ENCODE results near the gene PDE4A. TPM values are rescaled to one million over a fixed set of nuclear protein-coding genes. Genes with fewer than 3 reads are reported as not detected.

Gene PDE4A
- total and polyA plus RNA-seq, 10 of the 15 experiments (the other 5 are each of a cell fraction or from before 2014, with no cell fraction given): 0.24 to 13.3 (median 4.9) TPM

DNA sequence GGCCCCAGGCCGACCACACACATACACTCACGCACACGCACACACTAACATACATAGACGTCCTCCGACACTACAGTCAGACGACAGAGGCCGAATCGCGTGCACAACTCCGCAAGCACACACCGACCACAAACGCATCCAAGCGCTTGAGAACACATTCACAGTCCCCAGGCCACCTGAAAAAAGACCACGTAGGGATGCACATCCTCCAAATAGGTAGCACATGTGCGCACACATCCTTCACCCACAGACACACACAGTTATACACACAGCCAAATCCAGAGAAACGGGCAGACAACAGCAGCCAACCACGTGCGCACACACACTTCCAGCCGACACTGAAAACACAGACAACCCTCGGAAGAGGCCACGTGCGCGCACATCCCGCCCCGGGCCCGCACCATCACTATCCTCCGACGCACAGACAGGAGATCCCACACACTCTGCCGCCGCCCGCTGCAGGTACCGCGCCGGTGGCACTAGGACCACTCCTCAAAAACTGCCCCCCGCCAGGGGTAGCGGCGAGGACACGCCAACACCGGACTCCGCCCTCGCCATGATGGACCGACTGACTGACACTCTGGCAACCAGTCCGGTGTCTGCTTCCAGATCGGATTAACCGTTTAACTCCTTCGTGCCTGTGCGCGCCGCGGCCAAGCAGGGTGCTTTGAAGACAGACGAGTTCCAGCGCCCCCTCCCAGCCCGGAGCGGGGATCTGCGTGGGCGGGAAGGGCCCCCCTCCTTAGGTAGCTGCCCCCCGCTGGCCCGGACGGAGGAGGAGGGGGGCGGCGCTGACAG lies 493 bp upstream of the PDE4A start (continued):
- TF ChIP-seq, protein P1, sequence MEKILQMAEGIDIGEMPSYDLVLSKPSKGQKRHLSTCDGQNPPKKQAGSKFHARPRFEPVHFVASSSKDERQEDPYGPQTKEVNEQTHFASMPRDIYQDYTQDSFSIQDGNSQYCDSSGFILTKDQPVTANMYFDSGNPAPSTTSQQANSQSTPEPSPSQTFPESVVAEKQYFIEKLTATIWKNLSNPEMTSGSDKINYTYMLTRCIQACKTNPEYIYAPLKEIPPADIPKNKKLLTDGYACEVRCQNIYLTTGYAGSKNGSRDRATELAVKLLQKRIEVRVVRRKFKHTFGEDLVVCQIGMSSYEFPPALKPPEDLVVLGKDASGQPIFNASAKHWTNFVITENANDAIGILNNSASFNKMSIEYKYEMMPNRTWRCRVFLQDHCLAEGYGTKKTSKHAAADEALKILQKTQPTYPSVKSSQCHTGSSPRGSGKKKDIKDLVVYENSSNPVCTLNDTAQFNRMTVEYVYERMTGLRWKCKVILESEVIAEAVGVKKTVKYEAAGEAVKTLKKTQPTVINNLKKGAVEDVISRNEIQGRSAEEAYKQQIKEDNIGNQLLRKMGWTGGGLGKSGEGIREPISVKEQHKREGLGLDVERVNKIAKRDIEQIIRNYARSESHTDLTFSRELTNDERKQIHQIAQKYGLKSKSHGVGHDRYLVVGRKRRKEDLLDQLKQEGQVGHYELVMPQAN (conservative IDR thresholded peaks at IDR 0.05): peak; percentile 86; the same call in 1 of the 2 replicates
- TF ChIP-seq RUNX3 (IDR thresholded peaks at IDR 0.05; ENCODE audit: low read length): no peak

DNA sequence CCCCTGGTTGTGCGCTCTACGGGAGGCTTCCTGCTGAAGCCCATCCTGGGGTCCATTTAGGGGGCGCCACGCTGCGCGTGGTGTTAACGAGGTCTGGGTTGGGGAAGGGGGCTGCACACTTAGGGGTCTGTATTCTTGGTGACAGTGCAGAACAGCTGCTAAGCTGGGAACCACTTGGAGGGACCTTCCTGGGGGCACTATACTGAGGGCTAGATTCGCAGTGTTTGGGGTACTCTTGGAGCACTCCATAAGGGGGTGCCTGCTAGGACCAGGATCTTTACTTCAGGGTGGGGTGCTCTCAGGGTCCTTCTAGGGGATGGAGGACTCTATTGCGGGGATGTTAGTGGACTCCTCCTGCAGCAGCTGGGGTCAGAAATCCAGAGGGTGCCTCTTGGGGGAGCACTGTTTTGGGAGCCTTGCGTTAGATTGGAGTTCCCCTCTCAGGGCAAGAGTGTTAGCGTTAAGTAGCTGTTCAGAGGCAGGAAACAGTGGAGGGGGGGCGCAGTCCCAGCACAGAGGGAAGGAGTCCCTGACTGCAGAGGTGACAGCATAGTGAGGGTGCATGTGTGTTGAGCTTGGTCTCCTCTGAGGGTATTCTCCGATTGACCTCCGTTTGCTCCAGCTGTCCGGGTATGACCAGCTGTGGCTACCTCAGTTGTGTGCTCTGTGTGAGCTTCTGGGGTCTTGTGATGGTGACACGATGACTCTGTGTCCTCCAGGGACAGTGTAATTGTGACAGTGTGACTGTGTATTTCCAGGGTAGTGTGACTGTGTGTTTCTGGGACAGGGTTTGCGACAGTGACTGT lies 1.1 kb downstream of the PDE4A start:
- WGBS (ENCODE audit: insufficient coverage, insufficient replicate concordance, low lambda C conversion rate, missing lambda C conversion rate): 20% methylated on average over 17 of the region's 17 CpGs
- FAIRE-seq (no peak), DNase-seq (ENCODE audit: low read depth, low spot score) (no peak), ATAC-seq (no peak)
- BruUV-seq (replicated peaks): no TSS peak
- H3K9ac ChIP-seq (ENCODE audit: control insufficient read depth, insufficient read depth, low read length): no peak overlapping the region
- no peaks in the 10 kb centered on the region for H3K36me3 ChIP-seq (ENCODE audit: control insufficient read depth in 2 of 2, insufficient read depth in 2 of 2, low read length in 1 of 2)
- ChIA-PET POLR2A (interaction anchor here (0.5 to 7.8 kb wide), 7 partner anchors 8 to 185 kb away, joined by 3 to 122 read pairs (median 4); partner anchors contain the start of gene CDC37), SMC1A (ENCODE audit: uncharacterized antibody, unreplicated experiment) (interaction anchor here (1.7 to 17.7 kb wide), 2 partner anchors 11 to 15 kb away, joined by 12 to 364 read pairs; partner anchors contain the start of gene CDC37), RAD21 (ENCODE audit: unreplicated experiment) (interaction anchor here (0.7 to 10.2 kb wide), 8 partner anchors 8 to 280 kb away, joined by 3 to 209 read pairs (median 4); partner anchors contain the start of genes CDC37 and QTRT1), CTCF (interaction anchor here (0.9 to 28.5 kb wide), 5 partner anchors 4 to 163 kb away, joined by 3 to 1053 read pairs (median 4); partner anchors contain the start of genes CDC37 and PDE4A)
- no peaks in the 10 kb centered on the region; the same call in 1 of the 2 replicates for H4K20me1 ChIP-seq (ENCODE audit: control insufficient read depth, insufficient read depth)
- H3K27me3 ChIP-seq (replicated peaks in 1 of 2; ENCODE audit: control insufficient read depth in 2 of 2, insufficient read depth in 2 of 2, low read length in 1 of 2): peaks cover 0 to 17% of the 10 kb centered on the region in 2 experiments; a peak in 3 of 4 replicates
- peak overlapping the region; percentile 45 for H3K4me3 ChIP-seq
- H3K27ac ChIP-seq (ENCODE audit: control insufficient read depth, insufficient read depth): no peak overlapping the region
- no peaks in the 10 kb centered on the region for H3K9me3 ChIP-seq (replicated peaks; ENCODE audit: control insufficient read depth, insufficient read depth, low read length)
- no peaks in the 10 kb centered on the region for H3K79me2 ChIP-seq (ENCODE audit: control insufficient read depth, insufficient read depth, low read length)
- H3K4me2 ChIP-seq (ENCODE audit: control insufficient read depth, insufficient read depth): peak overlapping the region; percentile 65
- in situ Hi-C loops (cut with MboI): no loop called here
- H2AFZ ChIP-seq (ENCODE audit: control insufficient read depth, low read depth, low read length): no peak overlapping the region
- peaks cover 56% of the 10 kb centered on the region for H3K4me1 ChIP-seq (ENCODE audit: control insufficient read depth, insufficient read depth, low read length)
- intact Hi-C loops (cut with micrococcal nuclease; ENCODE audit: unreplicated experiment): no loop called here
- TF ChIP-seq SMARCA5 (IDR thresholded peaks at IDR 0.05) (peak; percentile 62; the same call in 1 of the 2 replicates), JUND (IDR thresholded peaks at IDR 0.05; ENCODE audit: low read depth, low read length) (no peak), NFIC (IDR thresholded peaks at IDR 0.05; ENCODE audit: low read depth, low read length) (no peak), GABPA (IDR thresholded peaks at IDR 0.05; ENCODE audit: low read depth) (no peak), EZH2 (IDR thresholded peaks at IDR 0.05; ENCODE audit: borderline replicate concordance, control insufficient read depth, low read depth, low read length) (no peak), IKZF1 (conservative IDR thresholded peaks at IDR 0.05) (peak; percentile 5), HDGF (IDR thresholded peaks at IDR 0.05) (0 out of 2 replicates have a peak, but pooled peaks have one; percentile 35), NFXL1 (IDR thresholded peaks at IDR 0.05; ENCODE audit: borderline replicate concordance) (no peak), ZNF622 (IDR thresholded peaks at IDR 0.05) (no peak), MEF2B (IDR thresholded peaks at IDR 0.05; ENCODE audit: partially characterized antibody, poor library complexity, severe bottlenecking) (no peak)
- TF ChIP-seq, protein P2, sequence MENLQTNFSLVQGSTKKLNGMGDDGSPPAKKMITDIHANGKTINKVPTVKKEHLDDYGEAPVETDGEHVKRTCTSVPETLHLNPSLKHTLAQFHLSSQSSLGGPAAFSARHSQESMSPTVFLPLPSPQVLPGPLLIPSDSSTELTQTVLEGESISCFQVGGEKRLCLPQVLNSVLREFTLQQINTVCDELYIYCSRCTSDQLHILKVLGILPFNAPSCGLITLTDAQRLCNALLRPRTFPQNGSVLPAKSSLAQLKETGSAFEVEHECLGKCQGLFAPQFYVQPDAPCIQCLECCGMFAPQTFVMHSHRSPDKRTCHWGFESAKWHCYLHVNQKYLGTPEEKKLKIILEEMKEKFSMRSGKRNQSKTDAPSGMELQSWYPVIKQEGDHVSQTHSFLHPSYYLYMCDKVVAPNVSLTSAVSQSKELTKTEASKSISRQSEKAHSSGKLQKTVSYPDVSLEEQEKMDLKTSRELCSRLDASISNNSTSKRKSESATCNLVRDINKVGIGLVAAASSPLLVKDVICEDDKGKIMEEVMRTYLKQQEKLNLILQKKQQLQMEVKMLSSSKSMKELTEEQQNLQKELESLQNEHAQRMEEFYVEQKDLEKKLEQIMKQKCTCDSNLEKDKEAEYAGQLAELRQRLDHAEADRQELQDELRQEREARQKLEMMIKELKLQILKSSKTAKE (IDR thresholded peaks at IDR 0.05; ENCODE audit: low read depth, poor library complexity, severe bottlenecking): no peak
- TF ChIP-seq, protein P3, sequence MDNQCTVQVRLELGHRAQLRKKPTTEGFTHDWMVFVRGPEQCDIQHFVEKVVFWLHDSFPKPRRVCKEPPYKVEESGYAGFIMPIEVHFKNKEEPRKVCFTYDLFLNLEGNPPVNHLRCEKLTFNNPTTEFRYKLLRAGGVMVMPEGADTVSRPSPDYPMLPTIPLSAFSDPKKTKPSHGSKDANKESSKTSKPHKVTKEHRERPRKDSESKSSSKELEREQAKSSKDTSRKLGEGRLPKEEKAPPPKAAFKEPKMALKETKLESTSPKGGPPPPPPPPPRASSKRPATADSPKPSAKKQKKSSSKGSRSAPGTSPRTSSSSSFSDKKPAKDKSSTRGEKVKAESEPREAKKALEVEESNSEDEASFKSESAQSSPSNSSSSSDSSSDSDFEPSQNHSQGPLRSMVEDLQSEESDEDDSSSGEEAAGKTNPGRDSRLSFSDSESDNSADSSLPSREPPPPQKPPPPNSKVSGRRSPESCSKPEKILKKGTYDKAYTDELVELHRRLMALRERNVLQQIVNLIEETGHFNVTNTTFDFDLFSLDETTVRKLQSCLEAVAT (IDR thresholded peaks at IDR 0.05): no peak

All from GM12878 (cell line).